ENCODE measurements around the gene PHACTR2. TPM values are rescaled to one million over a fixed set of nuclear protein-coding genes. Genes with fewer than 3 reads are reported as not detected.
"Not testable (repeated sequence)": the region's sequence is repeated elsewhere in the genome, so short reads cannot be mapped to it uniquely, and the experiment has no call there.

PHACTR2 gene
- total RNA-seq, 1 donor from 2014 or later: 63.5 TPM

DNA sequence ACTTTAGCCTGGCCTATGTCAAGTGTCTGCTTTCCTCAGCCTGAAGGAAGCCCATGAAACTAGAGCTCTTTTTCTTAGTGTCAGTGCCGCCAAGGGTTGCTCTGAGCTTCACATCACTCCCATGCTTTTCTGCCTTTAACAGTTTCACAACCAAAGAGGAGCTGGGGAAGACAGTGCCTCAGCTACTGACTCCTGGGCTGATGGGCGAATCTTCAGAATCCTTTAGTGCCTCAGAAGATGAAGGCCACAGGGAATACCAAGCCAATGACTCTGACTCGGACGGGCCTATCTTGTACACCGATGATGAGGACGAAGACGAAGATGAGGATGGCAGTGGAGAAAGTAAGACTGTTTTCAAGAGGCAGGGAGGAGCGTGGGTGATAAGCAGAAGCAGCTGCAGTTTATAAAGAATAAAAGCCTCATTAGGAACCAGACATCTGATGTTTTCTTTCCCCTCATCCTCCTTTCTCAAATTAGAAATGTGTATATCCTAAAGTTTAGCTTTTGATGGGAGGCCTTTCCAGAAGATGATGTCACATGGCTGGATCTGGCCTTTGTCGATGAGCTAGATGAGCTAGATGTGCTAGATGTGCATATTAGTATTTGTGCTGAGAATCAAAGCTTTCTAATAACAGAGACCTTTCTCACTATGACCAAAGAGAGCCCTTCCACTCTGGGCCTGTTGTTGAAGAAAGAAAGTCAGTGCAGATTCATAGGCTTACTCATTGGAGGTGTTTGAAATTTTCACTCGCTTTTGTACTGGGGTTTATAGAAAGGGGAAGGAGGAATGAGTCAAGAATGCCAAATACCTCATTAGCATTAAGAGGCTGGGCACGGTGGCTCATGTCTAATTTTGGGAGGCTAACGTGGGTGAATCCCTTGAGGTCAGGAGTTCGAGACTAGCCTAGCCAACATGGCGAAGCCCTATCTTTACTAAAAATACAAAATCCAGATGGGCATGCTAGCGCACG, 94.6 kb downstream of the PHACTR2 start:
- no peaks in the 10 kb centered on the region for H3K9me3 Mint-ChIP-seq
- no peak overlapping the region for H3K27ac Mint-ChIP-seq
- DNase-seq (ENCODE audit: low spot score): no peak
- no peaks in the 10 kb centered on the region for H3K4me1 Mint-ChIP-seq (ENCODE audit: low read depth)
- H3K4me3 Mint-ChIP-seq: no peak overlapping the region
- no peaks in the 10 kb centered on the region for H3K27me3 Mint-ChIP-seq (ENCODE audit: insufficient read depth)
- intact Hi-C loops (cut with micrococcal nuclease): no loop called here
- peaks cover 31% of the 10 kb centered on the region for H3K36me3 Mint-ChIP-seq (ENCODE audit: low read depth)

DNA sequence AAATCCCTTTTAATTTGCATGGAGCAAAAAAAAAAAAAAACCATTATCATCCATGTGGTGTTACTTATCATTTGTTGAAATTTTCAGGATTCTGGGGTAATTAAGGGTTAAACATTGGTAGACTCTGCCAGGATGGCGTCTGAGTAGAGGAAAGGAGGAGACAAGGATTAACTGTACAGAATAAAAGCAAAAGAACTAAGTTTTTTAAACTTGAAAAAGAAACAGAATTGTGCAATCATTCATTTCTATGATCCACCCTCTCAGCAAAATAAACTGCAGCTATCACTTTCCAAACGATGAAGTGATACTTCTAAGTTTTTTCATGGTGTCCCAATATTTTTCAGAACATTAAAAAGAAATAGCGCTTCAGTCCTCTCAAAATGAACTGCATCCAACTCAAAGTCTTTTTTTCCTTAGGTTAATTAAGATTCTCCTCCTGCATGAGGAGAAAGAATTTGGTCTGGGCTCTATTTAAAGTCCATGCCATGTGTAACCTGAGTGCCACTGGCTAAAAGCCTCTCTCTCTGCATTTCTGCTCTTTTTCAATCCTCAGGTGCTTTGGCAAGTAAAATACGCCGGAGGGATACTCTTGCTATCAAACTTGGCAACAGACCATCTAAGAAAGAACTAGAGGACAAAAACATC, 95.9 kb downstream of the PHACTR2 start:
- Mint-ChIP-seq H3K27ac (peak overlapping the region; percentile 47), H3K4me1 (ENCODE audit: low read depth) (peaks cover 4% of the 10 kb centered on the region), H3K9me3 (no peaks in the 10 kb centered on the region), H3K27me3 (ENCODE audit: insufficient read depth) (no peaks in the 10 kb centered on the region), H3K4me3 (no peak overlapping the region), H3K36me3 (ENCODE audit: low read depth) (peaks cover 30% of the 10 kb centered on the region)
- no peak for DNase-seq (ENCODE audit: low spot score)
- intact Hi-C loops (cut with micrococcal nuclease): no loop called here

DNA sequence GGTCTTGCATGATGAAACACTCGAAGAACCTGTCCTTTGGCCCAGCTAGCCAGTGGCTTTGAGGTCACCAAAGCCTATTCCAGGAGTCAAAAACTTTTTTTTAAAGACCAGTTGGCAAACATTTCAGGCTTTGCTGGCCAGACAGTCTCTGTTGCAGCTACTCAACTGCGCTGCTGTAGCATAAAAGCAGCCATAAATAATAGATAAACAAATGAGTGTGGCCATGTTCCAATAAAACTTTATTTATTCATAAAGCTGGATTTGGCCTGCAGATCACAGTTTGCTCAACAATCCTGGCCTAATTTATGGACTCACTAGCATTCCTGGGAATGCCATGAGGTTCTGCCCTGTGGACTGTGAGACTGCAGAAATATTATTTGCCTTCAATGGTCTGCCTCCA, 96.6 kb downstream of the PHACTR2 start:
- H3K27ac Mint-ChIP-seq: no peak overlapping the region
- intact Hi-C loops (cut with micrococcal nuclease): no loop called here
- no peaks in the 10 kb centered on the region for H3K27me3 Mint-ChIP-seq (ENCODE audit: insufficient read depth)
- H3K36me3 Mint-ChIP-seq (ENCODE audit: low read depth): peaks cover 36% of the 10 kb centered on the region
- peaks cover 7% of the 10 kb centered on the region for H3K4me1 Mint-ChIP-seq (ENCODE audit: low read depth)
- H3K9me3 Mint-ChIP-seq: no peaks in the 10 kb centered on the region
- H3K4me3 Mint-ChIP-seq: no peak overlapping the region
- no peak for DNase-seq (ENCODE audit: low spot score)

DNA sequence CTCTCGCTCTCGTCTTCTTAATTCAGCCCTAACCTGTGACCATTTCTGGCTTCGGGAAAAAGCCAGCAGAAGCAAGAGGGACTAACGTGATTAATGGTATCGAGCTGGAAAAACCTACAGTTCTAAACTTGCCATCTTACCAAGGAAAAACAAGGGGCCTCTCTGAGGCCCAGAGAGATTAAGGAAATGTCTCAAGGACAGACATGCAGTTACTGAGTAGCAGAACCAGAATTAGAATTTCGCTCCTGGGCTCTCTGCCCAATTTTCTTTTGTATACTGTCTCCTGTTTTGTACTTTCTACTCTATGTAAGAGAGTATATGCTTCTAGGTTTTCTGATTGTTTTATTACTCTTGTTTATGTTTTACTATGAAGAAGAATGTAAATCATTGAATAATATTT, 97.6 kb downstream of the PHACTR2 start:
- Mint-ChIP-seq H3K36me3 (ENCODE audit: low read depth) (peaks cover 34% of the 10 kb centered on the region), H3K27me3 (ENCODE audit: insufficient read depth) (no peaks in the 10 kb centered on the region), H3K4me3 (no peak overlapping the region), H3K27ac (no peak overlapping the region), H3K4me1 (ENCODE audit: low read depth) (peaks cover 7% of the 10 kb centered on the region), H3K9me3 (no peaks in the 10 kb centered on the region)
- intact Hi-C loops (cut with micrococcal nuclease): no loop called here
- no peak for DNase-seq (ENCODE audit: low spot score)

DNA sequence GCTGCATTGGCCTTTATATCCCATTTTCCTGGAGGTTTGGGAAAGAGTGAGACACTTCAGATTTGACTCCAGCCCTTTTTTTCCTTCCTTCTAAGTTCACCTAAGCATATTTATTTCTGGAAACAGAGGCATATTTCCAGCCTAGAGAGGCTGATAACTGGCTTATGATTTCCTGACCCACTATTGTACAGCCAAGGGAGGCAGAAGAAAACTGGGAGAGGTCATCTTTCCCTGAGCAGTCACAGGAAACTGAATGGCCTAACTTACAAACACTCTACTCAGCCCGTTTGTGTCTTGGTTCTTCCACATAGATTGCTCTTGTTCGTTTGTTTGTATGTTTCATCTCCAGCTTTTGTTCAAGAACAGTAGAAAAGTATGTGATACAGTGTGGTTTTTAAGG, 101.2 kb downstream of the PHACTR2 start:
- Mint-ChIP-seq H3K4me1 (ENCODE audit: low read depth) (peaks cover 7% of the 10 kb centered on the region), H3K36me3 (ENCODE audit: low read depth) (peaks cover 31% of the 10 kb centered on the region), H3K4me3 (no peak overlapping the region), H3K27me3 (ENCODE audit: insufficient read depth) (no peaks in the 10 kb centered on the region), H3K27ac (no peak overlapping the region), H3K9me3 (no peaks in the 10 kb centered on the region)
- no peak for DNase-seq (ENCODE audit: low spot score)
- intact Hi-C loops (cut with micrococcal nuclease): no loop called here

DNA sequence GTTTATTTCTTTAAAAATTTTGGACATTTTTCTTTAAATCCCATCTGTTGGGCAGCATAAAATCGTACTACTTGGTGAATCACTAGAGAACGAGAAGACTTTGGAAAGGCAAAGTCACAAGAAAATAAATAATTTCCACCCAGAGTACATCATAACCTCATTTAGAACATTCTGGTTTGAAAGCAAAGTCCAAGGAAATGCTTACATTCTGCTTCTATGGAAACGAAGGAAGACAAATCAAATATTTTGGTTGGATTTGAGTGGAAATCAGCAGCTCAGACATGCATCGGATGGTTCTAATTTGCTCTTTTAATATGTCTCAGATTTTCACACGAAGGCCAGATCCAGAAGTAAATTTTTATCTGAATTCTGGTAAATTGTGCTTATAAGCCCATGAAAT, 104.7 kb downstream of the PHACTR2 start:
- Mint-ChIP-seq H3K27ac (no peak overlapping the region), H3K9me3 (peaks cover 25% of the 10 kb centered on the region), H3K4me1 (ENCODE audit: low read depth) (peaks cover 7% of the 10 kb centered on the region), H3K4me3 (no peak overlapping the region), H3K36me3 (ENCODE audit: low read depth) (peaks cover 45% of the 10 kb centered on the region), H3K27me3 (ENCODE audit: insufficient read depth) (no peaks in the 10 kb centered on the region)
- intact Hi-C loops (cut with micrococcal nuclease): no loop called here
- no peak for DNase-seq (ENCODE audit: low spot score)

DNA sequence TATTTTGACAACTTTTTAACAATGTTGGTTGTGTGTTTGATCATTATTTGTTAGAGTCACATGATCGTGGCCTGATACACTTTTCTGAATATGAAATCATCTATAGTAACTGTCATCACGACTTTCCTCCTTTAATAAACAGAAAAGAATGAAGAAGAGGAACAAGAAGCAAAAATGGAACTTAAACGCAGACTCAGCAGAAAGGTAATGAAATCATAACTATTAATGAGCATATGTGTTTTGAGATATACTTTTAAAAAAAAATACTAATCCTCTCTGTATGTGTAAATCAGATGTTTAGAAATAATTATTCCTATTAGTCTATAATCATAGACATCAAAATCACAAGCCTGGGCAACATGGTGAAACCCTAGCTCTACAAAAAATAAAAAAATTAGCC, 105.3 kb downstream of the PHACTR2 start:
- intact Hi-C loops (cut with micrococcal nuclease): no loop called here
- Mint-ChIP-seq H3K9me3 (peaks cover 25% of the 10 kb centered on the region), H3K27me3 (ENCODE audit: insufficient read depth) (no peaks in the 10 kb centered on the region), H3K4me1 (ENCODE audit: low read depth) (peaks cover 7% of the 10 kb centered on the region), H3K27ac (no peak overlapping the region), H3K36me3 (ENCODE audit: low read depth) (peaks cover 42% of the 10 kb centered on the region), H3K4me3 (no peak overlapping the region)
- no peak for DNase-seq (ENCODE audit: low spot score)

DNA sequence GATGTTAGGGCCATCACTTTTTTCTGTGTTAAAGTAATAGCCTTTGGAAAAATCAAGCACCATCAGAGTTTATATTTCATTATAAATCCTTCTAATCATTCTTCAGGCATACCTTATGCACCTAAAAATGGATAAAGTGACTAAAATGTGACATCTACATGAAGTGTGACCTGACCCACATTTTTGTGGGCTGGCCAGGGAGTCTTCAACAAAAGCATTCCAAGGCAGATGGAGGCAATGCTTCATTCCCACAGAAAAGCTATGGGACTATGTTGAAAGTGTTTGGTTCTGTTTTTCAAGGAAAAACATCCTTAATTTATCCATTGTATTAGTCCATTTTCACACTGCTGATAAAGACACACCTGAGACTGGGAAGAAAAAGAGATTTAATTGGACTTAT, 106.6 kb downstream of the PHACTR2 start:
- intact Hi-C loops (cut with micrococcal nuclease): no loop called here
- DNase-seq (ENCODE audit: low spot score): no peak
- peaks cover 25% of the 10 kb centered on the region for H3K9me3 Mint-ChIP-seq
- peaks cover 38% of the 10 kb centered on the region for H3K36me3 Mint-ChIP-seq (ENCODE audit: low read depth)
- no peaks in the 10 kb centered on the region for H3K27me3 Mint-ChIP-seq (ENCODE audit: insufficient read depth)
- no peak overlapping the region for H3K27ac Mint-ChIP-seq
- no peak overlapping the region for H3K4me3 Mint-ChIP-seq
- H3K4me1 Mint-ChIP-seq (ENCODE audit: low read depth): no peaks in the 10 kb centered on the region

DNA sequence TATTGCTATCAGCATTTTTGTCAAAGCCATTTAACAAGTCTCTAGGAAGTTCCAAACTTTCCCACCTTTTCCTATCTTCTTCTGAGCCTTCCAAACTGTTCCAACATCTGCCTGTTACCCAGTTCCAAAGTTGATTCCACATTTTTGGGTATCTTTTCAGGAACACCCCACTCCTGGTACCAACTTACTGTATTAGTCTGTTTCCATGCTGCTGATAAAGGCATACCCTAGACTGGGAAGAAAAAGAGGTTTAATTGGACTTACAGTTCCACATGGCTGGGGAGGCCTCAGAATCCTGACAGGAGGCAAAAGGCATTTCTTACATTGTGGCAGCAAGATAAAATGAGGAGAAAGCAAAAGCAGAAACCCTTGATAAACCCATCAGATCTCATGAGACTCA, 108.6 kb downstream of the PHACTR2 start:
- Mint-ChIP-seq H3K9me3 (peaks cover 25% of the 10 kb centered on the region), H3K36me3 (ENCODE audit: low read depth) (peaks cover 54% of the 10 kb centered on the region)
- H3K4me1 Mint-ChIP-seq (ENCODE audit: low read depth); H3K4me3 Mint-ChIP-seq; intact Hi-C loops (cut with micrococcal nuclease); H3K27me3 Mint-ChIP-seq (ENCODE audit: insufficient read depth); DNase-seq (ENCODE audit: low spot score); H3K27ac Mint-ChIP-seq: not testable (repeated sequence)

DNA sequence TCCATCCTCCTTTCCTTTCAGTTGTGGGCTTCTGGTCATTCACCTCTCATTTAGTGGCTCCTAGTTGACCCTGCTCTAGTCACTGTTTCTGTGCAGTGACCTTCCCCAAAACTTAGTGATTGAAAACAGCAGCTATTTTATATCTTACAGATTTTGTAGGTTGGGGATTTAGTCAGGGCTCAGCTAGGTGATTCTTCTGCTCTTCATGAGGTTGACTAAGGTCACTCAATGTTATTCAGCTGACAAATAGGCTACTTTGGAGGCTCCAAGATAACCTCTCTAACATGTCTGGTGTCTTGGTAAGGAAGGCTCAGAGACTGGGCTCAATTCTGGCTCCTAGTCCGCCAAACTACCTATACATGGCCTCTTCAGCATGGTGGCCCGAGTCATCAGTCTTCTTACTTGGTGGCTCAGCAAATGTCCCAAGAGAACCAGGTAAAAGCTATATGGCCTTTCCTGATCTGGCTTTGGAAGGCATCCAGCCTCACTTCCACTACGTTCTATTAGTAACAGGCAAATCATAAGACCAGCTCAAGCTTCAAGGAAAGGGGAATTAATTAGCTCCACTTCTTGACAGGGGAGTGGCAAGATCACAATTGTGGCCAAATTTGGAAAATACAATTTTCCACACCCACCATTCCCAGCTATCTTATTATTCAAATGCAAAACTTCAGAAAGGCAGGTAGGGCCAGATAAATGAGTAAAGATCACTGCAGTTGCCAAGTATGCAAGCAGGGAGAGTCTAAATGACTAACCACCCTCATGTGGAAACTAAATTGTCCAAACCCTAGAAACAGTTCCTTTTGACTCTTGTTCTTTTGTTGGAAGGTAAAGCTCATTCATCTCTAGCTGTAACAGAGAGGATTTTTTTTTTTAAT, 114.9 kb downstream of the PHACTR2 start:
- Mint-ChIP-seq H3K36me3 (ENCODE audit: low read depth) (peaks cover 58% of the 10 kb centered on the region), H3K27me3 (ENCODE audit: insufficient read depth) (no peaks in the 10 kb centered on the region), H3K27ac (peak overlapping the region; percentile 34), H3K4me1 (ENCODE audit: low read depth) (no peaks in the 10 kb centered on the region), H3K4me3 (no peak overlapping the region), H3K9me3 (peaks cover 26% of the 10 kb centered on the region)
- DNase-seq (ENCODE audit: low spot score): no peak
- intact Hi-C loops (cut with micrococcal nuclease): no loop called here

DNA sequence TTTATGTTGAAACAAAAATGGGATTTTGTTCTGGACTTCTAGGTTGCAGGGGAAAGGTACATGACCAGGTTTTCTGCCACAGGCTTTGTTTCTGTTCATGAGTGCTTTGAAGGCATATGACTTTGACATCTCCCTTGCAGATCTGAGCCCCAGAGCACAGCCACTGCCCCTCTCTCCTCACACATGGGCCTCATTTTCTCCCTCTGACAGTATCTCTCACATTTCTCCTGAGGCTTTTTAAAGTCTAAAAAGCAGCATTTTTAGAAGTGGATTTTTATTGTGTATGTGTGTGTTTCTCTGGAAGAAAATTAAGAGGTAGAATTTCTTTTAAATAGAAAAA, 115.5 kb downstream of the PHACTR2 start:
- intact Hi-C loops (cut with micrococcal nuclease): no loop called here
- no peak for DNase-seq (ENCODE audit: low spot score)
- no peak overlapping the region for H3K4me3 Mint-ChIP-seq
- peaks cover 31% of the 10 kb centered on the region for H3K9me3 Mint-ChIP-seq
- peak overlapping the region; percentile 34 for H3K27ac Mint-ChIP-seq
- H3K36me3 Mint-ChIP-seq (ENCODE audit: low read depth): peaks cover 64% of the 10 kb centered on the region
- no peaks in the 10 kb centered on the region for H3K4me1 Mint-ChIP-seq (ENCODE audit: low read depth)
- no peaks in the 10 kb centered on the region for H3K27me3 Mint-ChIP-seq (ENCODE audit: insufficient read depth)

DNA sequence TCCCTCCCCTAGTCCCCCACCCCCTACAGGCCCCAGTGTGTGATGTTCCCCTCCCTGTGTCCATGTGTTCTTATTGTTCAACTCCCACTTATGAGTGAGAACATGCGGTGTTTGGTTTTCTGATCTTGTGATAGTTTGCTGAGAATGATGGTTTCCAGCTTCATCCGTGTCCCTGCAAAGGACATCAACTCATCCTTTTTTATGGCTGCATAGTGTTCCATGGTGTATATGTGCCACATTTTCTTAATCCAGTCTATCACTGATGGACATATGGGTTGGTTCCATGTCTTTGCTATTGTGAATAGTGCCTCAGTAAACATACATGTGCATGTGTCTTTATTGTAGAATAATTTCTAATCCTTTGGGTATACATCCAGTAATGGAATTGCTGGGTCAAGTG, 118.8 kb downstream of the PHACTR2 start:
- H3K4me1 Mint-ChIP-seq (ENCODE audit: low read depth); intact Hi-C loops (cut with micrococcal nuclease); DNase-seq (ENCODE audit: low spot score); H3K4me3 Mint-ChIP-seq; H3K27ac Mint-ChIP-seq; H3K27me3 Mint-ChIP-seq (ENCODE audit: insufficient read depth): not testable (repeated sequence)
- Mint-ChIP-seq H3K36me3 (ENCODE audit: low read depth) (peaks cover 65% of the 10 kb centered on the region), H3K9me3 (peaks cover 49% of the 10 kb centered on the region)

DNA sequence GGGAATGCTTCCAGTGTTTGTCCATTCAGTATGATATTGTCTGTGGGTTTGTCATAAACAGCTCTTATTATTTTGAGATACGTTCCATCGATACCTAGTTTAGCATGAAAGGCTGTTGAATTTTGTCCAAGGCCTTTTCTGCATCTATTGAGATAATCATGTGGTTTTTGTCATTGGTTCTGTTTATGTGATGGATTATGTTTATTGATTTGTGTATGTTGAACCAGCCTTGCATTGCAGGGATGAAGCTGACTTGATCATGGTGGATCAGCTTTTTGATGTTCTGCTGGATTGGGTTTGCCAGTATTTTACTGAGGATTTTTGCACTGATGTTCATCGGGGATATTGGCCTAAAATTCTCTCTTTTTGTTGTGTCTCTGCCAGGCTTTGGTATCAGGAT, 120.7 kb downstream of the PHACTR2 start:
- H3K36me3 Mint-ChIP-seq (ENCODE audit: low read depth): peaks cover 61% of the 10 kb centered on the region
- intact Hi-C loops (cut with micrococcal nuclease); DNase-seq (ENCODE audit: low spot score); H3K27me3 Mint-ChIP-seq (ENCODE audit: insufficient read depth); H3K4me1 Mint-ChIP-seq (ENCODE audit: low read depth); H3K4me3 Mint-ChIP-seq; H3K27ac Mint-ChIP-seq: not testable (repeated sequence)
- H3K9me3 Mint-ChIP-seq: peaks cover 36% of the 10 kb centered on the region

All from activated T-helper 1 cell treated with anti-CD3 and anti-CD28 coated beads, Interleukin-12 subunit alpha, Interleukin-12 subunit beta, Interleukin-2, Interleukin-4 antibody, amounts not matched to agents 30 ng/mL and 10 ng/mL and 1 ng/mL, durations not matched to agents 14 hours and 24 hours and 36 hours (primary cell).